Measurements from ENCODE around the gene C19orf38. TPM values are rescaled to one million over a fixed set of nuclear protein-coding genes. Genes with fewer than 3 reads are reported as not detected.

Gene C19orf38
- total and polyA plus RNA-seq, 5 donors: 0.23 to 1.4 (median 0.51) TPM

DNA sequence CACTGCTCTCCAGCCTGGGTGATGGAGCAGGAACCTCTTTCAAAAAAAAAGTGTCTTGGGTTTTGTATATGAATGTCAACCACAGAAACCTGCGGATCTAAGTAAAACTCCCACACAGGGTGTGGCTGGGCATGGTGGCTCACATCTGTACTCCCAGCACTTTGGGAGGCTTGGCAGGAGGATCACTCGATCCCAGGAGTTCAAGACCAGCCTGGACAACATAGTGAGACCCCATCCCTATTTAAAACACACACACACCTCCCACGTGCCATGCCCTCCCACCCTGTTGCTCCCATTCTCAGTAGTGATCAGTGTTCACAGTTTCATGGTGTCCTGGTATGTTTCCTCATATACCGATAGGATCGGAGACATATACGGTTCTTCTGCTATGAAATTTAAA lies 21.4 kb upstream of the C19orf38 start:
- Histone ChIP-seq H3K9me3 (ENCODE audit: control insufficient read depth, low read length) (no peaks in the 10 kb centered on the region), H3K27me3 (ENCODE audit: control insufficient read depth, insufficient read depth) (no peaks in the 10 kb centered on the region), H3K4me3 (ENCODE audit: low read length) (no peak overlapping the region), H3K4me1 (ENCODE audit: control insufficient read depth, insufficient read depth, low read length) (no peaks in the 10 kb centered on the region), H3K27ac (ENCODE audit: low read length) (no peak overlapping the region)
- intact Hi-C loops (cut with DNase I): no loop called here
- no peak for ATAC-seq
- 92% methylated on average over 6 of the region's 6 CpGs for WGBS
- DNase-seq: peak in 2 of 3 donors; percentile 1 to 6

GRCh38 chr19:10828981-10829821 lies 19.0 kb upstream of the C19orf38 start:
- Histone ChIP-seq H3K4me1 (ENCODE audit: control insufficient read depth, insufficient read depth, low read length) (no peaks in the 10 kb centered on the region), H3K4me3 (ENCODE audit: low read length) (no peak overlapping the region), H3K9me3 (ENCODE audit: control insufficient read depth, low read length) (no peaks in the 10 kb centered on the region), H3K27ac (ENCODE audit: low read length) (no peak overlapping the region), H3K27me3 (ENCODE audit: control insufficient read depth, insufficient read depth) (no peaks in the 10 kb centered on the region)
- WGBS: 89% methylated on average over 26 of the region's 26 CpGs
- DNase-seq: peak in 1 of 3 donors; percentile 12
- ATAC-seq: no peak
- intact Hi-C loops (cut with DNase I): no loop called here

GRCh38 chr19:10829967-10830366 lies 18.2 kb upstream of the C19orf38 start:
- no peak for DNase-seq
- Histone ChIP-seq H3K9me3 (ENCODE audit: control insufficient read depth, low read length) (no peaks in the 10 kb centered on the region), H3K4me1 (ENCODE audit: control insufficient read depth, insufficient read depth, low read length) (no peaks in the 10 kb centered on the region), H3K4me3 (ENCODE audit: low read length) (no peak overlapping the region), H3K27me3 (ENCODE audit: control insufficient read depth, insufficient read depth) (no peaks in the 10 kb centered on the region), H3K27ac (ENCODE audit: low read length) (no peak overlapping the region)
- 84% methylated on average over 16 of the region's 16 CpGs for WGBS
- intact Hi-C loops (cut with DNase I): no loop called here
- no peak for ATAC-seq

DNA sequence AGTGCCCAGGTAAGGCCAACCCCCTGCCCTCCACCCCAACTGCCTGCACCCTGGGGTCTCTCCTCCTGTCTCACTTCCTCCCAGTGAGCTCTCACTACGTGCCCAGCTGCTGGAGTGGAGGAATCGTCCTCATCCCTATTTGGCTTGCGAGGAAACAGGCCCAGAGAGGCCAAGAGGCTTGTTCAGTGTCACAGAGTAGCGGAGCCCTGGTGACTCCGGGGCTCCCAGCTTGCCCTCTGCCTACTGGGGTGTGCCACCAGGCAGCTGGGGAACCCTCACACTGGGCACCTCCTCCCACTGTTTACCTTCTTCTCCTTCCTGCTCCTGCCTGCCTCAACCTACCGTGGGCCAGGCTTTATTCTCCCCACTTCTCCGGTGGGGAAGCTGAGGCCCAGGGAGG lies 17.8 kb upstream of the C19orf38 start:
- H3K27ac ChIP-seq (ENCODE audit: low read length): no peak overlapping the region
- DNase-seq (no peak), ATAC-seq (no peak)
- no peaks in the 10 kb centered on the region for H3K9me3 ChIP-seq (ENCODE audit: control insufficient read depth, low read length)
- WGBS: 84% methylated on average over 7 of the region's 7 CpGs
- intact Hi-C loops (cut with DNase I): no loop called here
- H3K4me1 ChIP-seq (ENCODE audit: control insufficient read depth, insufficient read depth, low read length): no peaks in the 10 kb centered on the region
- H3K4me3 ChIP-seq (ENCODE audit: low read length): no peak overlapping the region
- H3K27me3 ChIP-seq (ENCODE audit: control insufficient read depth, insufficient read depth): no peaks in the 10 kb centered on the region

- 85% methylated on average over 33 of the region's 33 CpGs for WGBS
- H3K4me1 ChIP-seq (ENCODE audit: control insufficient read depth, insufficient read depth, low read length): no peaks in the 10 kb centered on the region
- ATAC-seq: no peak
Observed at GRCh38 chr19:10830931-10831779, 17.1 kb upstream of the C19orf38 start.

DNA sequence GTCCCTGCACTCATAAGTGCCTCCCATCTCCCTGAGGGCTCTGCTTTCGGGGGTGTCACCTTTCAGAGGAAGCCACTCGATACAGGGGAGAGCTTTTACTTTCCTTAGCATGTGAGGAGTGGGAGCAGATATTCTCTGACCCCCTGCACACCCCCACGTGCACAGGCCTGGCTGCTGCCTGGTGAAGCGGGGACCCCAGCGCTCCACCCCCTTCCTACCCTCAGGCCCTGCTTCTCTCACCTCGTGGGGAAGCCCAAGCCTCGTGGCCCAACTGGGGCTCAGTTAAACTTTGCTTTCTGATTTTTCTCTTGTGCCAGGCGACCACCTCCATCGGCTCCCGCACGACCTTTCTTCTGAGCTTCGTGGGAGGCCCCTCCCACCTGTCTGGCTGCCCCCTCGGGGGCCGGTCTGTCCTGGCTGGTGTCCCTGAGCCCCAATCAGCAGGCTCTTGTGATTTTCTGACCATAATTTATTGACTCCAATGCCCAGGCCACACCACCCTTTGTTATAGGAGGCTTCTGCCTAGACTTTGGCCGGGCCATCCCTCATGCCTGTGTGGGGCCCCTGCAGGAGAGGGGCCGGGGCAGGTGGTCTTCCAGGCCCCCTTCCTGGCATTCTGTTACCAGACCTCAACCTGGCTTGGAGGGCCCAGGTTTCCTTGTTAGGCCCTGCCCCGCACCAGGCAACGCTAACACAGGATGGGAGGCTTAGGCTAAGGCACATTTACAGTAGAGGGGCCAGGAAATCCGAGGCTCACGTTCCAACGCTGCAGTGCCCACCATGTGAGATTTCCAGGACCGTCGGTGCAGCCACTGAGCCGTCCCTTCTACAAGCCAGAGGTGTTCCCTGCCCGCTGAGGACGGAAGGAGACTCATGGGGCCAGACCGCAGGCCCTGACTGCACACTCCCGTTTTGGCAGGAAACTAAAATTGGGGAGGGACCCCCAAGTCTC lies 16.0 kb upstream of the C19orf38 start:
- peaks cover 3% of the 10 kb centered on the region for H3K4me1 ChIP-seq (ENCODE audit: control insufficient read depth, insufficient read depth, low read length)
- no peak overlapping the region for H3K4me3 ChIP-seq (ENCODE audit: low read length)
- 76% methylated on average over 28 of the region's 28 CpGs for WGBS
- no peak overlapping the region for H3K27ac ChIP-seq (ENCODE audit: low read length)
- no peak for ATAC-seq
- DNase-seq: no peak
- H3K27me3 ChIP-seq (ENCODE audit: control insufficient read depth, insufficient read depth): no peaks in the 10 kb centered on the region
- intact Hi-C loops (cut with DNase I): no loop called here
- no peaks in the 10 kb centered on the region for H3K9me3 ChIP-seq (ENCODE audit: control insufficient read depth, low read length)

More at GRCh38 chr19:10830931-10831779, 17.1 kb upstream of the C19orf38 start:
- Histone ChIP-seq H3K27ac (ENCODE audit: low read length) (no peak overlapping the region), H3K4me3 (ENCODE audit: low read length) (no peak overlapping the region), H3K9me3 (ENCODE audit: control insufficient read depth, low read length) (no peaks in the 10 kb centered on the region), H3K27me3 (ENCODE audit: control insufficient read depth, insufficient read depth) (no peaks in the 10 kb centered on the region)
- intact Hi-C loops (cut with DNase I): no loop called here
- DNase-seq: no peak

DNA sequence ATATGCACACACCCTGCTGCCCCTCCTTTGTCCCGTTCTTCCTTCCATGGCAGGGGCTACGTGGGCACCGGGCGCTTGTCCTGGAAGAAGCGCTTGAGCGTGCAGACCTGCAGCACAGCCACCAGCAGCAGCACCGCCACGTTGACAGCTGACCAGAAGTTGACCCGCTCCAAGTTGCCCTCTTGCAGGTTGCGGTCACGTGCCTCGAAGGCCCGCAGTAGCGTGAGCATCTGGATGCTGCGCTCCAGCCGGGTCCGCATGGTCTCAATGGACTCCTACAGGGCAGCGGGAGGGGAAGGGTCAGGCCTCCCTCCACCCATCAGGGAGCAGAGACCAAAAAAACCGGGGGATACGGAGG lies 15.3 kb upstream of the C19orf38 start:
- Histone ChIP-seq H3K27ac (ENCODE audit: low read length) (no peak overlapping the region), H3K27me3 (ENCODE audit: control insufficient read depth, insufficient read depth) (no peaks in the 10 kb centered on the region), H3K9me3 (ENCODE audit: control insufficient read depth, low read length) (no peaks in the 10 kb centered on the region), H3K4me1 (ENCODE audit: control insufficient read depth, insufficient read depth, low read length) (peaks cover 3% of the 10 kb centered on the region), H3K4me3 (ENCODE audit: low read length) (no peak overlapping the region)
- DNase-seq (no peak), ATAC-seq (no peak)
- WGBS: 76% methylated on average over 20 of the region's 20 CpGs
- intact Hi-C loops (cut with DNase I): no loop called here

DNA sequence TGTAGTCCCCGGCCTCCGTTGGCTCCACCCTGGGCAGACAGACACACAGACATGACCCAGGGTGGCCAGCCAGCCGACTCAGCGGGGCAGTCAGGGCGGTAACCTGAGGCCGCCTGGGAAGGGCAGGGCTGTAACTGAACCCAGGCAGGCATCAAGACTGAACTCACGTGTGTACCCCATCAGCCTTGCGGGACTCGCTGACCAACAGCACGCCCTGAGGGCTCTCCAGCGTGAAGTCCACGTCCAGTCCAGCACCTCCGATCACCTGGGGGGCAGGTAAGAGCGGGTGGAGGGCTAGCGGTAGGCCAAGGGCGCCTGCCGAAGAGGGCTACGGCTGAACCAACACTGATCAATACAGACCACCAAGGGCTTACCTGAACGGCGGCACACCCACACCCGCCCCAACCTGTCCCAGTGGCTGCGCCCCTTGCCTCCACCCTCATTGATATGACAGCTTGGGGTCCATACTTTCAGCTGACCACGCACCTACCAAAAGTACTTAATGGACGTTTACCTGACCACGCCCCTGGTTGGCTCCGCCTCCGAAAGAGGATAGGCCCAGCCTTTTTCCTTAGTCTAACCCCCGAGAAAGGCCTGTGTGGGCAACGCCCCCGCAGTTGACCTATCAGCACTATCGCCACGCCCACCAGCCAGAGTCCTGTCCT lies 13.0 kb upstream of the C19orf38 start:
- intact Hi-C loops (cut with DNase I): loop anchor here in 1 of 4 donors (2.0 kb wide), 1 partner anchor 36 kb away; the partner anchor contains the start of gene CARM1
- no peaks in the 10 kb centered on the region for H3K9me3 ChIP-seq (ENCODE audit: control insufficient read depth, low read length)
- WGBS: 54% methylated on average over 32 of the region's 32 CpGs
- H3K27ac ChIP-seq (ENCODE audit: low read length): peak overlapping the region; percentile 39
- H3K4me3 ChIP-seq (ENCODE audit: low read length): no peak overlapping the region
- no peak for DNase-seq
- ATAC-seq: peak; percentile 2 to 3
- no peaks in the 10 kb centered on the region for H3K27me3 ChIP-seq (ENCODE audit: control insufficient read depth, insufficient read depth)
- peaks cover 3% of the 10 kb centered on the region for H3K4me1 ChIP-seq (ENCODE audit: control insufficient read depth, insufficient read depth, low read length)

DNA sequence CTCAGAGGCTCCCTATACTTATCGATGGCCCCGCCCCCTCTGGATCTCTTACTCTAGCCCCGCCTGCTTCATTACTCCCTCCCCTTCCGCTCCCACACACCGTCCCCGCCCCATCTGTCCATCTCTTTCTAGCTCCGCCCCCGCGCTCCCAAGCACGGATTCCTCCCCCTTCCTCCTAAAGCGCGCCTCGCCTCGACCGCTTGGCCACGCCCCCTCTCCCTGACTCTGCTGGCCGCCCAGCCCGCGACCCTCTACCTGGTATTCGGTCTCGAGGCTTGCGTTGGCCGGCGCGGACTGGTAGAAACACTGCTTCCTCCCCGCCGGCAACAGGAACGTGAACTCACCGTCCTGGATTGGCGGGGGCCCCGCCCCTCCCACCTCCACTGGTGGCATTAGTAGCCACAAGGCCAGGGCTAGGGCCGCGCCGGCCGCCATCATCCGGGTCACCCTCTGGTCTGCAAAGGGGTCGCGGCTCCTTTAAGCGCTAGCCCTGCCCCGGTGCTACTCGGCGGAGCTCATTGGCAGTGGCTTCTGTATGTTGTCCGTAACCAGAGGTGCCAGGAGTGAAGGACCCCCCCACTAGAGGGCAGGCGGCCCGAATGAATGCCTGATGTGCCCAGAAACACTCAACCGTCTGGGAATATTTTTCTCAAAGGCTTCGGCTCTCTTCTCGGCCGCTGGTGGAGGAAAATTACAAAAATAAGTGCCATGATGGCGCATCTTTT lies 12.3 kb upstream of the C19orf38 start, which contains the start of gene TMED1:
Gene TMED1 (minus strand): TSS at position 459 of the 725 bp plus-strand sequence. CDS start 21 bp downstream, at position 438.
- peak; percentile 99 to 100 (median 100) for DNase-seq
- H3K27me3 ChIP-seq (ENCODE audit: control insufficient read depth, insufficient read depth): no peaks in the 10 kb centered on the region
- peak within 1 kb of the TSS; percentile 47 for H3K4me3 ChIP-seq (ENCODE audit: low read length)
- WGBS: under 1% methylated on average over 50 of the region's 50 CpGs
- ATAC-seq: peak; percentile 95
- no peaks in the 10 kb centered on the region for H3K9me3 ChIP-seq (ENCODE audit: control insufficient read depth, low read length)
- intact Hi-C loops (cut with DNase I): loop anchor here in 1 of 4 donors (2.0 kb wide), 1 partner anchor 35 kb away; the partner anchor contains the start of gene CARM1
- H3K27ac ChIP-seq (ENCODE audit: low read length): peak within 1 kb of the TSS; percentile 74
- peaks cover 3% of the 10 kb centered on the region for H3K4me1 ChIP-seq (ENCODE audit: control insufficient read depth, insufficient read depth, low read length)
